A673 (cell line): Measurements from ENCODE around the gene CYP2F1. TPM values are rescaled to one million over a fixed set of nuclear protein-coding genes. Genes with fewer than 3 reads are reported as not detected.

Experiments used
- BruUV-seq: library from RNA; stranded (reverse); fragments of 400-500 nt; replicated peaks from 2 replicates; lab custom pipeline; 2021; lab: Mats Ljungman, UMichigan
- CTCF ChIA-PET: fragments of 300-600 bp; sonication (Branson Sonifier 250); formaldehyde crosslinking; loops from one replicate; lab custom pipeline; 2022; ENCODE audit warnings: antibody characterized with exemption; lab: Charles Lee
- POLR2A ChIA-PET: fragments of 300-600 bp; sonication (Branson Sonifier 250); formaldehyde crosslinking; loops from one replicate; lab custom pipeline; 2022; ENCODE audit warnings: antibody characterized with exemption; ENCODE audit not compliant: low non-redundant PET; lab: Charles Lee
- DNase-seq: peaks from one replicate; pipeline ENCODE4 v3.0.0-alpha.2; 2015; ENCODE audit warnings: low spot score
- H3K27ac ChIP-seq: fragments of 200-600 bp; sonication (generic); 2 replicates; pipeline ENCODE4 v1.5.1; 2016; ENCODE audit warnings: mixed run types, low read depth, mild to moderate bottlenecking, mixed read lengths, antibody characterized with exemption, low read length; ENCODE audit not compliant: poor library complexity, severe bottlenecking
- H3K27me3 ChIP-seq: fragments of 200-600 bp; sonication (generic); replicated peaks from 2 replicates; pipeline ENCODE4 v1.6.1; 2017; ENCODE audit warnings: mixed run types, low read depth, mild to moderate bottlenecking, mixed read lengths, antibody characterized with exemption, low read length; ENCODE audit not compliant: insufficient read depth, poor library complexity
- H3K36me3 ChIP-seq: fragments of 200-600 bp; sonication (generic); 2 replicates; pipeline ENCODE4 v1.6.1; 2016; ENCODE audit warnings: mixed run types, mild to moderate bottlenecking, mixed read lengths, antibody characterized with exemption, low read length; ENCODE audit not compliant: insufficient read depth, poor library complexity, severe bottlenecking
- H3K4me1 ChIP-seq: fragments of 200-600 bp; sonication (generic); 2 replicates; pipeline ENCODE4 v1.6.1; 2017; ENCODE audit warnings: mixed run types, mild to moderate bottlenecking, mixed read lengths, antibody characterized with exemption, low read length; ENCODE audit not compliant: insufficient read depth, poor library complexity, severe bottlenecking
- H3K4me3 ChIP-seq: fragments of 200-600 bp; sonication (generic); 2 replicates; pipeline ENCODE4 v1.5.1; 2016; ENCODE audit warnings: low read depth, mixed run types, mild to moderate bottlenecking, mixed read lengths, low read length; ENCODE audit not compliant: poor library complexity, severe bottlenecking
- H3K9me3 ChIP-seq: fragments of 200-600 bp; sonication (generic); 2 replicates; pipeline ENCODE4 v1.6.1; 2016; ENCODE audit warnings: mixed run types, low read depth, mild to moderate bottlenecking, mixed read lengths, antibody characterized with exemption, low read length; ENCODE audit not compliant: poor library complexity, severe bottlenecking
- EZH2 ChIP-seq: fragments of 200-600 bp; sonication (generic); IDR thresholded peaks from 2 replicates; pipeline ENCODE4 v1.6.1; 2017; ENCODE audit warnings: borderline replicate concordance, low read depth, mild to moderate bottlenecking, mixed read lengths, antibody characterized with exemption, low read length; ENCODE audit not compliant: poor library complexity, severe bottlenecking
- intact Hi-C: fragments of 100-400 bp; cut with micrococcal nuclease; formaldehyde crosslinking; loops from one replicate; pipeline ENCODE4 v1.10.0; 2022; ENCODE audit not compliant: unreplicated experiment
- total RNA-seq: library from RNA; stranded (reverse); gene quantifications from 2 replicates; pipeline ENCODE4 v1.2.3, GENCODE V29; 2021
- TF ChIP-seq, protein P1 (sequence below): fragments of 300-800, 200-600 bp; sonication (generic); conservative IDR thresholded peaks from 2 replicates; pipeline ENCODE4 v1.5.1; 2017; ENCODE audit warnings: low read depth, mild to moderate bottlenecking, antibody characterized with exemption, low read length, moderate library complexity, mixed read lengths

CYP2F1 gene
- total RNA-seq, 1 experiment from 2014 or later, result not detected

DNA sequence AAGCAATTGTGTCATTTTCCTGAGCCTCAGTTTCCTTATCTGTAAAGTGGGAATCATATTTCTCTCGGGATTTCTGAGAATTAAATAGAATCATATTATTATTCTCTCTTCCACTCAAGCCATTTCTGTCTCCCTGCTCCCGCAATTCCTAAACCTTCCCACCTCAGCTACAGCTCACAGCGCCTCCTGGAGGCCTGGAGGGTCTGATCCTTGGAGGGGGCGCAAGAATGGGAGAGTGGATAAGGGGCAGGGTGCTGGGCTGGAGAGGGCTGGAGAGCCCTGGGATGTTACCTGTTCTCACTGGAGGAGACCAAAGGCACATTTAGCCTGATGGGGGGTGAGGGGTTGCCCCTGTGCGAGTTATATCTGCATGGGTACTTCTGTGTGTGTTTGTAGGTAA is 47.7 kb downstream of the CYP2F1 start:
- no peaks in the 10 kb centered on the region for H3K36me3 ChIP-seq
- H3K9me3 ChIP-seq, result no peaks in the 10 kb centered on the region
- POLR2A ChIA-PET, result no interaction called here
- intact Hi-C loops, result no loop called here
- BruUV-seq, result no TSS peak
- H3K27ac ChIP-seq, result no peak overlapping the region
- H3K4me3 ChIP-seq, result no peak overlapping the region
- TF ChIP-seq, protein P1, sequence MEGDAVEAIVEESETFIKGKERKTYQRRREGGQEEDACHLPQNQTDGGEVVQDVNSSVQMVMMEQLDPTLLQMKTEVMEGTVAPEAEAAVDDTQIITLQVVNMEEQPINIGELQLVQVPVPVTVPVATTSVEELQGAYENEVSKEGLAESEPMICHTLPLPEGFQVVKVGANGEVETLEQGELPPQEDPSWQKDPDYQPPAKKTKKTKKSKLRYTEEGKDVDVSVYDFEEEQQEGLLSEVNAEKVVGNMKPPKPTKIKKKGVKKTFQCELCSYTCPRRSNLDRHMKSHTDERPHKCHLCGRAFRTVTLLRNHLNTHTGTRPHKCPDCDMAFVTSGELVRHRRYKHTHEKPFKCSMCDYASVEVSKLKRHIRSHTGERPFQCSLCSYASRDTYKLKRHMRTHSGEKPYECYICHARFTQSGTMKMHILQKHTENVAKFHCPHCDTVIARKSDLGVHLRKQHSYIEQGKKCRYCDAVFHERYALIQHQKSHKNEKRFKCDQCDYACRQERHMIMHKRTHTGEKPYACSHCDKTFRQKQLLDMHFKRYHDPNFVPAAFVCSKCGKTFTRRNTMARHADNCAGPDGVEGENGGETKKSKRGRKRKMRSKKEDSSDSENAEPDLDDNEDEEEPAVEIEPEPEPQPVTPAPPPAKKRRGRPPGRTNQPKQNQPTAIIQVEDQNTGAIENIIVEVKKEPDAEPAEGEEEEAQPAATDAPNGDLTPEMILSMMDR, result peak; percentile 55
- TF ChIP-seq EZH2, result no peak
- H3K4me1 ChIP-seq, result no peaks in the 10 kb centered on the region
- CTCF ChIA-PET, result no interaction called here
- peak; percentile 25 for DNase-seq
- H3K27me3 ChIP-seq, result no peaks in the 10 kb centered on the region

DNA sequence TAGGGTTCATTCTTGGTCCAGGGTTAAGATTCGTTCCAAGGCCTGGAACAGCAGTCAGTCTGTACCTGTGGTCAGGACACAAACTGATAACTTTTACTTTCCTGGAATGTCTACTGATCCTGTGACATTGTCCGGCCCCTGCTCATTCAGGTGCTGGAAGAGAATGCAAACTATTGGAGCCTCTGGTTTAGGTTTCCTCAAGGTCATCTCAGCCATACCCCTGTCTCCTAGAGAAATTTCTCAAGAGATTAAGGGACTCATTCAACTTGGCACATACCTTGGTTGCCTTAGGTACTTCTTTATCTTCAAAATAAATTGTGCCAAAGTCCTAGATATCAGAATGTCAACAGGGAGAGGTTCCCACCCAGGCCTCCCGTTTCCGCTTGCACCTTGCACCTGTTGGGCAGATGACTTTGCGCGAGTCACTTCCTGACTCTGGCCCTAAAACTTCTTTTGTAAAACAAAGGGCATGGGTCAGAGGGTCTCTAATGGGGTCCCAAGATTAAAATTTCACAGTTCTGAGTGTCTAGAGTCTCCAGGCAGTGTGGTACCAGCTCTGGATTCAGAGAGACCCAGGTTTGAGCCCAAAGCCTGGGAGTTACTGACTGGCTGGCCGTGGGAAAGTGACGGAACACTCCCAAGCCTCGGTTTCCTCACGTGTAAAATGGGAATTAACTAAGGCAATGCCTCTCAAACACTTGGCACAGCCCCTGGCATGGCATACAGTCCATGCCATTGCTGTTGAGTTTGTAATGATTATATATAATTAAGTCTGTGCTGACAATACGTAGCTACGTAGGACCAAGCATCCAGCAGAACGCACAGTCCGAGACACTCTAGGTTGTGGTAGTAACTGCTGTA is 52.9 kb downstream of the CYP2F1 start:
- intact Hi-C loops, result no loop called here
- DNase-seq, result no peak
- Histone ChIP-seq H3K36me3 (no peaks in the 10 kb centered on the region), H3K27me3 (no peaks in the 10 kb centered on the region), H3K4me1 (no peaks in the 10 kb centered on the region), H3K4me3 (no peak overlapping the region), H3K27ac (no peak overlapping the region), H3K9me3 (no peaks in the 10 kb centered on the region)
- BruUV-seq, result no TSS peak
- POLR2A ChIA-PET, result interaction anchor here (0.6 to 0.7 kb wide), 2 partner anchors 103 to 181 kb away, joined by 3 read pairs; no protein-coding TSS in a partner anchor
- CTCF ChIA-PET, result no interaction called here
- TF ChIP-seq, protein P1, result no peak
- no peak for TF ChIP-seq EZH2

DNA sequence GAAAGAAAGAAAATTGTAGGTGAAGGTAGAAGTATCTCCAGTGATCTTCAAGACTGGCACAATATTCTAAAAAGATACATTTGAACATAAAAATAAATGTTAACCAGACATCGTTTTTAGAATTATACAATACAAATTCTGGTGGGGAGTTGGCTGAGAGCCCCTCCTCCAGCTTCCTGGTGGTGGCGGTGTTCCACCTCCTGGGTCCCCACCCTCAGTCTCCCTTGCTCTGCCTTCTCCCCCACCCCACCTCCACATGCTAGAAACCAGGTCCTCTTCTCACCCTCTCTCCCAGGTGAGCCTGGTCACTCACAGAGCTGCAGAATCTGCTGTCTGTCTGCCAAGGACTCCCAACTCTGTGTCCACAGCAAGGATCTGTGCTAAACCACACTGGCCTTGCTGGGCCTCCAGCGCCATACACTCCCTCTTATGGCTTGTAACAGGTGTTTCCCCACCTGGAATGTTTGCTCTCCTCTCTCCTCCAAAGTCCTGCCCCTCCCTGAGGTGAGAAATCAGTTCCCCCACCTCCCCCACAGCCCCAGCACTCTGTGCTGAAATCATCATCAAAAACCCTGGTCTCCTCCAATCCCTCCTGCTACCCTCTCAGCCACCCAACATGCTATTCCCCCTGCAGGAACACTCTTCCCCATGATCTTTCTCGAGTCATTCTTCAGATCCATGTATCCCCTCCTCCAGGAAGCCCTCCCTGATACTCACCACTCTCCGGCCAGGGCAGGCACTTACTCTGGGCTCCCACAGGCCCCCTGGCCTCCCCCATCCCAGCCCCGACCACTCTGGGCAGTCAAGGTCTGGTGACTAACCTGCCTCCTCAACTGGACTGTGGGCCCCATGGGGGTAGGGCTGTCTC is 58.3 kb downstream of the CYP2F1 start:
- Histone ChIP-seq H3K27ac (no peak overlapping the region), H3K4me1 (no peaks in the 10 kb centered on the region), H3K36me3 (no peaks in the 10 kb centered on the region), H3K9me3 (no peaks in the 10 kb centered on the region), H3K4me3 (no peak overlapping the region), H3K27me3 (no peaks in the 10 kb centered on the region)
- BruUV-seq, result no TSS peak
- CTCF ChIA-PET, result no interaction called here
- TF ChIP-seq EZH2, result no peak
- TF ChIP-seq, protein P1, result 0 out of 2 replicates have a peak, but pooled peaks have one; percentile 12
- DNase-seq, result no peak
- POLR2A ChIA-PET, result interaction anchor here (0.6 kb wide), 1 partner anchor 339 kb away, joined by 3 read pairs; no protein-coding TSS in a partner anchor
- intact Hi-C loops, result no loop called here
